GM18868 (cell line): ENCODE data around the gene CCDC86.

ENCODE experiments used
- ATAC-seq: cut with Tn5 transposase; IDR thresholded peaks from one replicate; pipeline ENCODE4 v1.9.1; 2021; ENCODE audit warnings: mild to moderate bottlenecking, moderate library complexity; ENCODE audit not compliant: unreplicated experiment

CCDC86 gene

DNA sequence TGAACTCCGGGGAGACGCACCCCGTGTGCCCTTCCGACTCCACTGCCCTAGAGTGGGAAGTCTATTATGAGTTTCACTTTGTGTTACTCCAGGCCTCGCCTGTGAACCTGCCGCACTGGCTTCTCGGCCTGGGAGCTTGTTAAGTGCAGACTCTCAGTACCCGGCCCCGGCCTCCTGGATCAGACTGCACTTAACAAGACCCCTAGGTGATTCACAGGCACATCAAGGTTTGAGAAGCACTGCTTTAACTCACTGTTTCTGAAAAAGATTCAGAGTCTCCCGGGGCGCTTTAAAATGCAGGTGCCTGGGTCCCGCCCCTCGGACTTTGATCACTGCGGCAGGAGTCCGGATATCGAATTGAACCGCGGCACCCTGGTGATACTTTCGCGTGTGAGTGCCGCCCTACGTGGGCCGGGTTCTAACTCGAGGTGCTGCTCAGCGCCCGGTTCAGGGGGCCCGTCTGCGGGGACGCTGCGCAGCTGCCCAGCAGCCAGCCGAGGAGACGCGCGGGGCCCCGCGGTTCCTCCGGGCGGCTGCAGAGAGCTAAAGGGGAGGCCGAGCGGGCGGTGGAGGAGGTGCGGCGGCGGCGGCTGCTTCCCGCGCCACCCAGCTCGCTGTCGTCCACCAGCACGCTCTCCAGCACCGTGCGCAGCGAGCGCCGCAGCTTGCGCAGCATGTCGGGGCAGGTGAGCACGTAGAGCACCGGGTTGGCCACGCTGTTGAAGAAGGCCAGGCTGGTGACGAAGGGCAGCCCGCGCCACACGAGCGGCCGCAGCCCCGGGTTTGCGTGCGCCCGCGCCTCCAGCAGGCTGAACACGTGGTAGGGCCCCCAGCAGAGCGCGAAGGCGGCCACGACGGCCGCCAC, 10.4 kb downstream of the CCDC86 start:
- ATAC-seq = no peak

DNA sequence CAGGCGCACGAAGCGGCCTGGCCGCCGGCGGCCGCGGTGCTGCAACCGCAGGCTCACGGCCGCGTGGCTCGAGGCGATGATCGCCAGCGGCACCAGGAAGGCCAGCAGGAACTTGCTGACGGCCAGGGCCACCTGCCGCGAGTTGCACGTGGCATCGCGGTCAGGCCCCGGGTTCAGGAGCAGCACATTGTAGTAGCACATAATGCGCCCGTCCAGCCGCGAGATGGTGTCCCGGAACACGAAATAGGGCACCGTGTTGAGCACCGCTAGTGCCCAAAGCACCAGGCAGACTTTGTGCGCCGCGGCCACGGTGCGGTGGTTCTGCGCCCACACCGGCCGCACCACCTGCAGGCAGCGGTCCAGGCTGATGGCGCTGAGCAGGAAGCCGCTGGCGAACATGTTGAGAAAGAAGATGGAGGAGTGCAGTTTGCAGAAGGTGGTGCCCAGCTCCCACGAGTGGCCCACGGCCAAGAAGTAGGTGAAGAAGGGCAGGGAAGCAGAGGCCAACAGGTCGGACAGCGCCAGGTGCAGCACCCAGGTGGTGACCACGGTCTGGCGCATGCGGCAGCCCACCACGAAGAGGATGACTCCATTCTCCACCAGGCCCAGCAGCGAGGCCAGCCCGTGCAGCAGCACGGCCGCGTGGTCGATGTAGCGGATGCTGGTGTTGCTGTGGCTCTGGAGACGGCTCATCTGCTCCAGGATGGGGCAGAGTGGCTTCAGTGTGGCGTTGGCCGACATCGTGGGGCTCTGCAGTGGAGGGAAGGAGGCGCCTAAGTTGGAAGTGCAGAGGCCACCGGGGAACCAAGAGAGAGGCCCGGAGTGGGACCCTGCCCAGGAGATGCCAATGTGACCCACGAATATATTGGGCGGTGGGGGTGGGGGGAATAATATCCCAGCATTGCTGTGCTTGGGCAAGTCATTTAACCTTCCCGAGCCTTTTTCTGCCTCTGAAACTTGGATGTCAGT, 11.4 kb downstream of the CCDC86 start:
- ATAC-seq = no peak

DNA sequence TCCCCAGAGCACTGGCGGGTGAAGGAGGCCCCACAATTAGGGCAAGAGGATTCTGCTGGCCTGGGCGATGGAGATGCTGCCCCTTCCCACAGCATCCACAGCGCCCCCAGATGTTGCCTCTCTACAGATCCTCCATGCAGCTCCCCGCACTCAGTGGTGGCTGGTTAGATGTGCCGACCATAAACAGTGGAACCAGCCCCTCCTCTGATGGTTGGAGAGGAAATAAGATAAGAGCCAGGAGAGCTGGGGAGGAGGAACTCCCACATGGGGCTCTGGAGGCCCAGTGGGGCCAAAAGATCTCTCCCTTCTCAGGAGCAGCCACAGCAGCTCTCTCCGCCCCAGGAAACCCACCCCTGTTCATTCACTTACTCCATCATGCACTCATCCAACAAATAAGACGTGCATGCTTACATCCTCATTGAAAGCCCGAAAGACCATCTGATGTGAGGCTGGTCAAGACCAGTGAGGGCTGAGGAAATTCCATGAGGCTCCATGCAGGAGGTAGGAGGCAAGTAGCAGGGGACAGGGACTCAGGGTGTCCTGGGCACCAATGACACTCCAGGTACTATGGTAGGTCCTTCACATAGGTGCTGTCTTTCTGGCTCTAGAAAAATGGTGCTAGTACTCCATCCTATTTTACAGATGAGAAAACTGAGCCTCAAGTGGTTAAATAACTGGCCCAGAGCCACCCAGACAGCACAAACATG, 12.4 kb downstream of the CCDC86 start:
- ATAC-seq = no peak

DNA sequence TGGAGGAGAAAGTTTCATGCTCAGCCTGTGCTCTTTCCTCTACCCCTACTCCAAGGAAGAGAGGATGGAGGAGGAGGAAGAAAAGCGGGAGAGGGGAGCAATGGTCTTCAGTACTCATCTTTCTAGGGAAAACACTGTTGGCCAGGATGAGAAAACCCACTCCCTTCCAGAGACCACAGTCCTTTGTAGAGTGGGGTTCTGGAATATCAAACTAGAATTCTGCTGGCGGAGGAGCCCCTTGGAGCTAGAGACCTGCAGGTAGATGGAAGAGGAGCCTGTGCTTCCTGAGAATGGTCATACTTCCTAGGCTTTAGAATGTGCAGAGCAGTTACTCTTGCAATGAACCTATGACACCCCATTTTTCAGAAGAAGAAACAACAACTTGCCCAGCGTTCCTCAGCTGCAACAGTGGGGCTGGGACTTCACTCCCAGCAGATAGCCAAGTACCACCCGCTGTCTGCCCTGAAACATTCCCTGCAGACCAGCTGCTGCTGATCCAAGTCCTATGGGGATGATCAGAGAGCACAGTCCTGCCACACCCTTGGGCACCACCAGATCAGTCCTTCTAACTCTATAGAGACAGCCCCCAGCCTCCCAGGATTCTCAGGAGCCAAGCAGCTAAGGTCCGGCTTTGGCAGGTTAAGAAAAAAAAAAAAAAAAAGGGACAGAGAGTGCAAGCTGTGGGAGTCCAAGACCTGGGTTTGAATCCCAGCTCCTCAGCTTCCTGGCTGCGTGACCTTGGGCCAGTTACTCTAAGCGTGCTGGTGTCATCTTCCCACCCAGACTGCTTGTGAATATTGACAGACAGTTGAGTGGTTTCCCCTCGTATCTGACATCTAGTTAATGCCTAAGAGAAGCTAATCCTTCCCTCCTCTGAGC, 13.2 kb downstream of the CCDC86 start:
- no peak for ATAC-seq

DNA sequence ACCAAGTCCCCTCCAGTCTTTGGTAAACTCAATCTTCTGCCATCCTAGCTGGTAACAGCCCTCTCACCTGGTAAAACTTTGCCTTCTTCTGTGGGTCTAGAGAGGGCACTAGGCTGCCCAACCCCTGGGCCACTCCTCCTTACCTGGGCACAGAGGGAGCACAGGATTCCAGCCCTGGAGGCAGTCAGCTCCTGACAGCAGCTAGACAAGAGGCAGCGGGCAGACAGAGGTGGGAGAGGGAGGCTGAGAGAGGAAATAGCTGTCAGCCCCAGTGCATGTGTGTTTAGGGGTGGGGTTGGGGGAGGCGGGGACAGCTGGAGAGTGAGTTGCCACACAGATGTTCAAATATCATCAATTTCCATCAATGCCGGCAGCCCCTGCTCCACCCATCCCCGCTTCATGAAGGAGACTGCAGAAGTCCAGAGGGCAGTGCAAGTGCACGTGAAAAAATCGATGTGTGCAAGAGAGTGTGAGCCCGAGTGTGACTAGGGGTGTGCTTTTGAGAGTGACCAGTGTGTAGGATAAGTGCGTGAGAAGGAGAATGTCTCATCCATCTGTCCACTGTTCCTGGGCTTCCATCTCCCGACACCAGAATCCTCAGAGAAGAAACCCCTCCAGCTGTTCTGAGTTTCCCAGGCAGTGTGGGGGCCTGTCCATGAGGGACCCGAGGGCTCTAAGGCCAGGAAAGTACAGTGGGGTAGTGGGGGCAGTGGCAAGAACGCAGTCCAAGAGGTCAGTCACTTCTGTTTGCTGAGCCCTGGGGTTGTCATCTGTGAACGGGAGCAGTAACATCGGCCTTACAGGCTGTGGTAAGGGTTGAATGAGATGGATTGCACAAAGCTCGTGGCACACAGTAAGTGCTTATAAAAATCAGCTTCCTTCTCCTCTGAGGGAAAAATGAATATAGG, 14.1 kb downstream of the CCDC86 start, which contains the start of gene PTGDR2:
Gene PTGDR2, minus strand, starts transcription at position 225 of the 908 bp plus-strand sequence. CDS start 2,228 bp downstream, outside the sequence.
- no peak for ATAC-seq

DNA sequence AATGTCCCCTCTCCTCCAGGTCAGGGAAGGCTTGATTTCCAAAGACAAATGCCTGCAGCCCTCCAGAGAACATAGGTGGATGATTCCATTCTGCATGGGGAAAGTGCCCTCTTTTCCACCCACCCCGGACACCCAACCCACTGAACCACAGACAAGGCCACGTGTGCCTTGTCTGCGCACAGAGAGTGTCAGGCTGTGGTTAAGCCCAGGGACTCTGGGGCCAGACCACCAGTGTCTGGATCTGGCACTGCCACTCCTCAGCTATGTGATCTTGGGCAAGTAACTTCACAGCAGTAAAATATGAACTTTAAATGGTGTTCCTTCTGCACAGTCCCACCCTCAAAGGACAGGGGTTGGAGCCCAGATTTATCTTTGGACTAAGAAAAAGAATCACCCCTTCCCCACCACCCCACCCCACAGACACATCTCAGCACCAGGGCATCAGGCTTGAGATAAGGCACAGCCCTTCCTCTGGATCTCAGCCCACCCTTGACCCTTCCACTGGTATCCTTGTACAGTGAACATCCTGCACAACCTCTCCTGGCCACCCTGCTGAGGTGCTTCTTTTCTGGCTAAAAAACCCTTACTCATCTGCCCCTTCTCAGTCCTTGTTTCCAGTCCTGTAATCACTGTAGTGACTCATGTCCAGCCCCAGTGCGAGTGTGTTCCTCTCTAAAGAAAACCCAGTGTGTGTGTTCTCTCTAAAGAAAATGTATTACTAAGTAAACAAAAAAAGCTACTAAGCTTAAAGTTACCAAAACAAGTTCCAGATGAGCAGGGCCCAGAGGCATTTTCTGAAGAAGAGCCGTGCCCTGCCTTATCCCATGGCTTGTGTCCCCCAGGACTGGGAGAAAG, 15.7 kb downstream of the CCDC86 start:
- no peak for ATAC-seq

DNA sequence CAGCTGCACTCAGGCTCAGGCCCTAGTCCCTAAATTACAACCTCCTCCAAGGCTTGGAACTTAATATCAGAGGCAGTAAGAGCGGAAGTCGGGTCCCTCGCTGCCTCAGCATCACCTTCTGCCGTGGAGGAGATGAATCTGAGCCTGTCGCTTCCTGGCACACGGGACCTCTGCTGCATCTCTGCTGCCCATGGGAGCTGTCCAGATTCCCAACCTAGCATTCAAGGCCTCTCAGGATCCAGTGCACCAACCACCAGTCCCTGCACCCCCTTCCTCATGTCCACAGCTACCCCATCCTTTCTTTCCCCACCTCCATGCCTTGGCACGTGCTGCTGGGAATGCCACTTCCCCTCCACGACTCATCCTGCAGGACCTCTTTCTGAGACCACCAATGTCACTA, 16.3 kb downstream of the CCDC86 start:
- no peak for ATAC-seq

DNA sequence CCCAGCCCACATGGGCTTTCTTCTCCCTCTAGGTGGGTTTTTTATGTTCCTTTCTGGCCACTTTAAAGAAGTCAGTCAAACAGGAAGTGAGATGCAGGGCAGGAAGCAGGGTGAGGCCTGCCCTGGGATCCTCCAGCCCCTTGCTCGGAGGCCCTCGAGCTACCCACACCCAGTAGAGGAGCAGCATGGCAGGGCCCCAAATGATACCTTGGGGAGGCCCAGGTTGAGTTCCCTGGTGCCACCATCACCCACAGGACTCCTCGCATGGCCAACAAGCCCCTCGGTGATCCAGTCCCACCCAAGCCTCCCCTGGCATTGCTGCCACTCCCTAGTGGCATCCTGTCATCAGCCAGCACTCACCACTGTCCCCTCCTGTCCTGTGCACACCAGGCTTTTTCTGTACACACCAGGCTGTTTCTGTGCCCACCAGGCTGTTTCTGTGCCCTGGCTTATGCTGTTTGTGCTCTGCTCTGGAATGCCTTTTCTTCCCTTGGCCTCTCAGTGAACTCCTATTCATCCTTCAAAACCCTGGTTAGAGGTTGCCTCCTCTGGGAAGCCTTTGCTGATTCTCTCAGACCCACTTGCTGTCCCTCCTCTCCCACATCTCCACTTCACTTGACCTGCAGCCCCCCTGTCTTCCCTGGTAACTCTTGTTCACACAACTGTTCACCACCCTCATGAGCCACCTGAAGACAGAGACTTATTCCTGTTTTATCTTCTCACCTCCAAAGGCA, 17.0 kb downstream of the CCDC86 start:
- no peak for ATAC-seq

DNA sequence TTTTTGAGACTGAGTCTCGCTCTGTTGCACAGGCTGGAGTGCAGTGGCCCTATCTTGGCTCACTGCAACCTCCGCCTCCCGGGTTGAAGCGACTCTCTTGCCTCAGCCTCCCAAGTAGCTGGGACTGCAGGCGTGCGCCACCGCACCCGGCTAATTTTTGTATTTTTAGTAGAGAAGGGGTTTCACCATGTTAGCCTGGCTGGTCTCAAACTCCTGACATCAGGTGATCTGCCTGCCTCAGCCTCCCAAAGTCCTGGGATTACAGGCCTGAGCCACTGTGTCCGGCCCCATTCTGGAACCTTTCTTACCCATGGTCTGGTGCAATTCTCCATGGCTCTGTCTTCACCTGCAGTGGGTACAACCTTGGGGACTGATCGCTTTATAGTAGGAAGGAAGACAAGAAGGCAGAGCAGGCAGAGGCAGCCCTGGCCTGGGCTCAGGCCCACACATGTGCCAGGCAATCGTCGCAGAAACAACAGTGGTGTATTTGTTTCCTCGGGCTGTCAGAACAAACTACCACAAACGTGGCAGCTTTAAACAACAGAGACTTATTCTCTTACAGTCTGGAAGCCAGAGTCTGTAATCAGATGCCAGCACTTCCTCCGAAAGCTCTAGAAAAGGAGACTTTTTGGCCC, 17.8 kb downstream of the CCDC86 start:
- ATAC-seq = no peak

DNA sequence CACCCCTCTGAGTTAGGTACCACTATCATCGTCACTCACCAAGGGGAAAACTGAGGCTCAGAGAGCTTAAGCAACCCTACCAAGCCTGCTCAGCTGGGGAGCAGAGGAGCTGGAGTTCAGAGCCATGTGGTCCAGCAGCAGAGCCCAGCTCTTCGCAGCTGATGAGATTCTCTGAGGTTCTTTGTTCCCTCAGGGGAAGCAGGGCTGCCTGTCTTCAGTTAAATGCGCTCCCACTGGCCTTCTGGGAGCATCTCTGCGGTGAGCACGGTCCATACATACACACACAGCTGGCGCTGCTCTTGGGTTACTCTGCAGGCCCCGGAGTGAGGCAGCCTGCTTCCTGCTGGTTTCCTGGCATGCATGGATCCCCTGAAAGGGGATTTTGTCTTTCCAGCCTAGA, 19.0 kb downstream of the CCDC86 start:
- ATAC-seq = no peak

DNA sequence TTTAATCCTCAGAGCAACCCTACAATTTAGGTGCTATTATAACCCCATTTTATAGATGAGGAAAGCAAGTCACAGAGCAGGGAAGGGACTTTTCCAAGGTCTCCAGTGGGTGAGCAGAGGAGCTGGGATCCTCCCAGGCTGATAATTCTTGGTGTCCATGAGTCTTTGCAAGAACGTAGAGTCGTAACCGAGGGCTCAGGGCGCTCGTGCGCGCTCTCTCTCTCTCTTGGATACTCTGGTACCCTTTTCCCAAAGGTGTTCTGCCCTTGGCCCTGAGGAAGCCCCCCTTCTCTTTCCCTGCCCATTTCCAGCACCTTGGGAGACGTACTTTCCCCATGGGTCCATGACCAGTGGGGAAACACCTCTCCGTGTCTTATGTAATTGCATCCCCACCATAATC, 20.3 kb downstream of the CCDC86 start:
- ATAC-seq = no peak

DNA sequence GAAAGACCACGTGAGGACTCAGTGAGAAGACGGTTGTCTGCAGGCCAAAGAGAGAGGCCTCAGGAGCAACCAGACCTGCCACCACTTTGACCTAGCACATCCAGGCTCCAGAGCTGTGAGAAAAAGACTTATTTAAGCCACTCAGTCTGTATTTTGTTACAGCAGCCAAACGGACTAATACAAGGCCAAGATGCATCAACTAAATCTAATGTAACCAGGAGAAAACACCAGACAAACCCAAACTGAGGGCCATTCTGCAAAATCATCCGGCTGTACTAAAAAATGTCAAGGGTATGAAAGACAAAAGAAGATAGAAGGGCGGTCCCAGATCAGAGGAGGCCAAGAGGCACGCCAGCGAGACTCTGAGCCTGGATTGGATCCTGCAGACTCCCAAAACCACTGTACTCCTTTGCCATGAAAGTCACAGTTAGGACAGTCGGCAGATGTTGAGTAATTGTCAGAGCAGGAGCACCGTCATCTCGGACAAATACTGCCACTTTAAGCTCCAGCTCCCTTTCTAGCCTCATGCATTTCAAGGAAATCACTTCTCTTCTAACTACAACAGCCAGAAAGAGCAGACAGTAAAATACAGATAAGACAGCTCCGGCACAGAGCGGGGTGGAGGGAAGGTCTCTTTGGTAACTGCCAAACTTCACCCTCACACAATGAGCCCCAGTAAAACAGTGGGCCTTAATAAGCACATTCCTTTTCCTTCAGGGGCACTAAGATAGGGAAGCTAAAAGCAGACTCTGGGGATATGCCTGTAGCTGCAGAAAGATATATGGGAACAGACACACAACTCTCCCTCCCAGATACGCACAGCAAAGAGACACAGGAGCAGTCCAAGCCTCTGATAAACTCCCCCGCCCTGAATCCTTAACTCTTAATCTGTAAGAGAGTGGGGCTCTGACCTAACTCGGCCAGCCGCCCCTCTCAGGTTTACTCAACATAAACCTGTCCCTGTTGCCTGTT, 21.9 kb downstream of the CCDC86 start:
- no peak for ATAC-seq

DNA sequence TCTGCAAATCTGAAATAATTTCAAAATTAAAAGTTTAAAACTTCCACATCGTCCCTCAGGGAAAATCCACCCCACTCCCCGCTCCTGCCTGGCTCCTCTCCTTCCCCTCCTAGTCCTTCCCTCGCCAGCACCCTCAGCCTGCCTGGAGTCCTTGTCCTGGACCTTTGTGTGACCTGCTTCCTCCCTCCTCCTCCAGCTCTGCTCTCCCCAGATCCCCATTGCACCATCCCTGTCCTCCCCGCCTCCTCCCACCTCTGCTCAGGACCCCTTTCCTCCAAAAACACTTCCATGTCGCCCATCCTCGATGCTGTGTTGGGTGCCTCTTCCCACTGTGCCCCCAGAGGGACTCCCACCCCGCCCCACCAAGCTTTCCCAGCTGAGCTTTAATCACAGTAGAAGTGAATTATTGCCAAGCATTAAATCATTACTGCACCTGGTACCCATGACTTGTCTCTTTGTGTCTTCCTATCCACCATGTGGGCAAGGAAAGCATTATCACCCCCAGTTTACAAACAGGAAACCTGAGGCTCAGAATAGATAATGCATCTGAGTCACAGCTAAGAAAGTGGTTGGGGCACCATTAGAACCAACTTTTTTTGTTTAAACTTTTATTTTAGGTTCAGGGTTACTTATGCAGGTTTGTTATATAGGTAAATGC, 23.1 kb downstream of the CCDC86 start:
- ATAC-seq = no peak

DNA sequence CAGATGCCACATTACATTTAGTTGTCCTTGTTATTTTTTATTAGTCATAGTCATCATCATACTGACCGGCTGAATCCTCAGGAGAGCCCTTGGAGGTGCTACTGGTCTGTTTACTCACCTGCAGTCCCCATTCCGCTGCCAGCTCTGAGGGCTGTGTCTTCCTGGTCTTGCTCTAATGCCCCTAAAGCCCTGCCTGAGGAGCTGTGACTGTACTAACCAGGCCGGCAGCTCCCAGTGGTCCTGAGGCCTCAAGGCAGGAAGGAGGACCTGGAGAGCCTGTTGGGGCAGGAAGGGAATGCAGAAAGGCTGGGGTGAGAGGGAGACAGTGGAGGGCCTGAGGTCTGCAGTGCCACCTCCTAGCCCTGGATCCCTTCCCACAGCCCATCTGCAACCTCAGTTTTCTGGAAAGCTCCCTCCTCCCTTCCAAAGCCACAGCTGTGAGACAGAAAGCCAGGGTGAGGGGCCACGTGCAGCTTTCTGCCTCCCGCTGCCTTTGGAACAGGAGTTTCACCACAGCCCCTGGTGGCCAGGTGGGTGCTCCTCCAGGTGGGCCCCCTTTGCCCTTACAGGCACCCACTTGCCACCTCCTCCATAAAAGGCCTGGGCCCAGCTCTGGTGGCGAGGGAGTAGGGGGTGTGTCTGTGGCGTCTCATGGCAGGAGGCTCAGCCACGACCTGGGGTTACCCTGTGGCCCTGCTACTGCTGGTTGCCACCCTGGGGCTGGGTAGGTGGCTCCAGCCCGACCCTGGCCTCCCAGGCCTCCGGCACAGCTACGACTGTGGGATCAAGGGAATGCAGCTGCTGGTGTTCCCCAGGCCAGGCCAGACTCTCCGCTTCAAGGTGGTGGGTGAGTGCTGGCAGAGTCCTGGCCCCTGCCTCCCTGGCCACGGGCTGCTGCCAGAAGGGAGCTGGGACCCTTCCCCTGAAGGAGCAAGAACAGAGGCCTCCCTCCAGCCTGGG, 25.3 kb downstream of the CCDC86 start, which contains the start of gene ZP1:
Gene ZP1, plus strand, starts transcription at position 632 of the 960 bp plus-strand sequence. Its CDS starts 20 bp downstream, at position 652.
- no peak for ATAC-seq
